ENCODE data around the gene YTHDF2.

GRCh38 chr1:28811369-28811765 lies 74.6 kb downstream of the YTHDF2 start:
- TF ChIP-seq CTCF (IDR thresholded peaks at IDR 0.05), result no peak
- no peak for TF ChIP-seq POLR2A (IDR thresholded peaks at IDR 0.05)

Measured in prostate gland (tissue), 2 donors.